Vagina (tissue), 2 donors: ENCODE measurements around the gene UNC45A. TPM values are rescaled to one million over a fixed set of nuclear protein-coding genes. Genes with fewer than 3 reads are reported as not detected.
A peak's percentile ranks its signal among the peaks of the same experiment; 100 is the strongest.

ENCODE experiments used
- DNase-seq, 2 donors: peaks; one replicate each; pipeline ENCODE4 v3.0.0-alpha.2; 2017; ENCODE audit errors: extremely low spot score in 2 of 2
- H3K27ac ChIP-seq: fragments of 200-600 bp; sonication (generic); one replicate; pipeline ENCODE4 v1.5.1; 2019
- H3K27me3 ChIP-seq: fragments of 200-600 bp; sonication (generic); one replicate; pipeline ENCODE4 v1.5.1; 2019
- H3K36me3 ChIP-seq, 2 donors: fragments of 200-600 bp; sonication (generic); one replicate each; pipeline ENCODE4 v1.5.1; 2017 to 2019
- H3K4me1 ChIP-seq: fragments of 200-600 bp; sonication (generic); one replicate; pipeline ENCODE4 v1.5.1; 2019
- H3K4me3 ChIP-seq, 2 donors: fragments of 200-600 bp; sonication (generic); 1 replicate in 1 of 2; 2 replicates in 1 of 2; pipeline ENCODE4 v1.5.1; 2016 to 2019
- H3K9me3 ChIP-seq: fragments of 200-600 bp; sonication (generic); one replicate; pipeline ENCODE4 v1.5.1; 2019
- POLR2A ChIP-seq, 2 donors: fragments of 450-650 bp; IDR thresholded peaks; one replicate each; pipeline ENCODE4 v1.6.1; 2017; ENCODE audit warnings: antibody characterized with exemption in 2 of 2, mild to moderate bottlenecking in 2 of 2, moderate library complexity in 2 of 2
- POLR2AphosphoS5 ChIP-seq, 2 donors: sonication (generic); formaldehyde crosslinking; IDR thresholded peaks; one replicate each; pipeline ENCODE4 v1.9.0; 2017; ENCODE audit warnings: antibody characterized with exemption in 2 of 2, mild to moderate bottlenecking in 2 of 2, low read depth in 1 of 2; ENCODE audit not compliant: insufficient read depth in 1 of 2
- intact Hi-C: fragments of 100-400 bp; cut with DNase I; formaldehyde crosslinking; loops from one replicate; pipeline ENCODE4 v1.15.1; 2023
- total RNA-seq: library from RNA; depleted of rRNA; stranded (reverse); fragments of >200 nt; gene quantifications from one replicate; pipeline ENCODE4 v1.2.3, GENCODE V29; 2016
- TF ChIP-seq, protein P1 (sequence below), 3 experiments: fragments of 450-650 bp in 2 of 3; fragments of 200-600 bp in 1 of 3; sonication (generic) in 1 of 3; IDR thresholded peaks; one replicate each; pipeline ENCODE4 v1.5.1; 2017 to 2019; ENCODE audit warnings: antibody characterized with exemption in 3 of 3, mild to moderate bottlenecking in 2 of 3, moderate library complexity in 2 of 3

The UNC45A gene
- 62.1 TPM for total RNA-seq

DNA sequence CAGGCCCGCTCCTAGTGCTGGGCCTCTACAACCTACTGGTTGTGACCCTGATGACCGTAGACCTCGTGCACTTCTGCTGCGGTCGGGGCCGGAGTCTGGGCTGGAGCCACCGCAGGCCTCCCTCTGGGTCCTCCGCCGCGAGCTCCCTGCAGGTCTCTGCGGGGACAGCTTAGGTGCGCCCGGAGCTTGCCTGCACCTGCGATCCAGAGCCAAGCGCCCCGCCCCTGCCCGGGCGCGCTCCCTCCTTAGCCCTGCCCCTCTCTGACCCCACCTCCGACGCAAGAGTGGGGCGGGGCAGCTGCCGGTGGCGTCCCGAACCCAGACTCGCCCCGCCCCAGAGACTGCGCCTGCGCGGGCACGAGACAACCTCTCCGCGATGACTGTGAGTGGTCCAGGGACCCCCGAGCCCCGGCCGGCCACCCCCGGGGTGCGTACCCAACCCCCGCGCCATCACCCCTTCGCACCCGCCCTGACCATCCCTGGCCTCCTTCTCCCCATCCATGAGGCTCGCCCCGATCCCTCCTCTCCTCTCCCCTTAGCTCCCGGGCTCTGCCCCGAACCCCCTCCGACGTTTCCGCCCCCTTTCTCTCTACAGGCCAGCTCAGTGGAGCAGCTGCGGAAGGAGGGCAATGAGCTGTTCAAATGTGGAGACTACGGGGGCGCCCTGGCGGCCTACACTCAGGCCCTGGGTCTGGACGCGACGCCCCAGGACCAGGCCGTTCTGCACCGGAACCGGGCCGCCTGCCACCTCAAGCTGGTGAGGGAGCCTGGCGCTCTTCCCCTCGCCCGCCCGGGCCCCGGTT lies at the start of gene UNC45A:
UNC45A (plus strand) TSS at position 337 of the 803 bp plus-strand sequence; CDS start at position 377, 40 bp downstream.
- Histone ChIP-seq H3K4me1 (peaks cover 55% of the 10 kb centered on the region), H3K27me3 (no peaks in the 10 kb centered on the region), H3K4me3 (peak within 1 kb of the TSS; percentile 62 to 84), H3K9me3 (no peaks in the 10 kb centered on the region), H3K36me3 (peaks cover 0 to 17% of the 10 kb centered on the region in 2 donors), H3K27ac (peak within 1 kb of the TSS; percentile 91)
- peak; percentile 71 to 90 for TF ChIP-seq POLR2AphosphoS5 (IDR thresholded peaks at IDR 0.05; ENCODE audit: insufficient read depth in 1 of 2, low read depth in 1 of 2)
- peak in 1 of 2 donors; percentile 29 for TF ChIP-seq POLR2A (IDR thresholded peaks at IDR 0.05)
- TF ChIP-seq, protein P1, sequence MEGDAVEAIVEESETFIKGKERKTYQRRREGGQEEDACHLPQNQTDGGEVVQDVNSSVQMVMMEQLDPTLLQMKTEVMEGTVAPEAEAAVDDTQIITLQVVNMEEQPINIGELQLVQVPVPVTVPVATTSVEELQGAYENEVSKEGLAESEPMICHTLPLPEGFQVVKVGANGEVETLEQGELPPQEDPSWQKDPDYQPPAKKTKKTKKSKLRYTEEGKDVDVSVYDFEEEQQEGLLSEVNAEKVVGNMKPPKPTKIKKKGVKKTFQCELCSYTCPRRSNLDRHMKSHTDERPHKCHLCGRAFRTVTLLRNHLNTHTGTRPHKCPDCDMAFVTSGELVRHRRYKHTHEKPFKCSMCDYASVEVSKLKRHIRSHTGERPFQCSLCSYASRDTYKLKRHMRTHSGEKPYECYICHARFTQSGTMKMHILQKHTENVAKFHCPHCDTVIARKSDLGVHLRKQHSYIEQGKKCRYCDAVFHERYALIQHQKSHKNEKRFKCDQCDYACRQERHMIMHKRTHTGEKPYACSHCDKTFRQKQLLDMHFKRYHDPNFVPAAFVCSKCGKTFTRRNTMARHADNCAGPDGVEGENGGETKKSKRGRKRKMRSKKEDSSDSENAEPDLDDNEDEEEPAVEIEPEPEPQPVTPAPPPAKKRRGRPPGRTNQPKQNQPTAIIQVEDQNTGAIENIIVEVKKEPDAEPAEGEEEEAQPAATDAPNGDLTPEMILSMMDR (IDR thresholded peaks at IDR 0.05) = peak in 1 of 3 experiments; percentile 15
- intact Hi-C loops = no loop called here
- DNase-seq = no peak

DNA sequence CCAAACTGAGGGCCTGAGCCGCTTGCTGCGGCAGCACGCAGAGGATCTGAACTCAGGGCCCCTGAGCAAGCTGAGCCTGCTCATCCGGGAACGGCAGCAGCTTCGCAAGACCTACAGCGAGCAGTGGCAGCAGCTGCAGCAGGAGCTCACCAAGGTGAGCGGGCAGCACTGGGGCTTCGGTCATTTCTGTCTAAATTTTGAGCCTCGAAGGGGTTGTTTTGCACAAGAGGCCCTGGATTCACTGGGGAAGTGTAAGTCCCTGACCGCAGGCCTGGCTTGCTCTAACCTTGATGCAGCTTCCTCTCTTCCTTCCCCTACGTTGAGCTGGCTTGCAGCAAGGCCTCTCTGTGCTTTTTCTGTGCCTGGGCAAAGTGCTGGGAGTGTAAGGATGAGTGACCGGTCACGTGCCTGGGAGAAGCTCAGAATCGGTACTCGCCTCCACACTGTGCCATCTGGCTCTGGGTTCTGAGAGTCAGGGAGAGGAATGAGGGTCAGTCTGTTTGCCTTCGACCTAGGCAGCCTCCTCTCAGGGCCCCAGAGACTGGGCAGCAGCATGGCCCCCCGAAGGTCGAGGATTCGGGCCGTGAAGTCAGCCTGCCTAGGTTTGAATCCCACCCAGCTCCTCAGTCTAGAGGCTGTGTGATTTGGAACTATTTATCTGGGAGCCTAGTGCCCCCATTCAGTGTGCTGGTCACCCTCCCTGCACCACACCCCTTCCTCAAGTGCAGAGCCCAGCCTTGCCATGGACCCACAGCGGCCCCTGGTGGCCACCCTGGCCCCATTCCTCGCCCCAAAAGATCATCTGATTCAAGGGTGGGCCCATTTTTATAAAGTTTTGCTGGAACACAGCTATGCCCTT lies 49.4 kb upstream of the UNC45A start:
- Histone ChIP-seq H3K27me3 (no peaks in the 10 kb centered on the region), H3K4me3 (peak overlapping the region; percentile 57 to 72), H3K27ac (peak overlapping the region; percentile 97), H3K9me3 (no peaks in the 10 kb centered on the region), H3K4me1 (peaks cover 36% of the 10 kb centered on the region), H3K36me3 (peaks cover 0 to 32% of the 10 kb centered on the region in 2 donors)
- no peak for DNase-seq
- TF ChIP-seq POLR2AphosphoS5 (IDR thresholded peaks at IDR 0.05; ENCODE audit: insufficient read depth in 1 of 2, low read depth in 1 of 2) (peak in 1 of 2 donors; percentile 32), POLR2A (IDR thresholded peaks at IDR 0.05) (no peak)
- TF ChIP-seq, protein P1 (IDR thresholded peaks at IDR 0.05) = peak; percentile 92 to 98 (median 98)
- intact Hi-C loops = loop anchor here (2.0 to 10.0 kb wide), 2 partner anchors 171 to 237 kb away; partner anchors contain the start of gene BLM

GRCh38 chr15:90886291-90886614 lies 48.8 kb upstream of the UNC45A start:
- no peak for TF ChIP-seq POLR2AphosphoS5 (IDR thresholded peaks at IDR 0.05; ENCODE audit: insufficient read depth in 1 of 2, low read depth in 1 of 2)
- no peak for TF ChIP-seq POLR2A (IDR thresholded peaks at IDR 0.05)
- TF ChIP-seq, protein P1 (IDR thresholded peaks at IDR 0.05) = no peak
- Histone ChIP-seq H3K4me3 (no peak overlapping the region), H3K9me3 (no peaks in the 10 kb centered on the region), H3K4me1 (peaks cover 36% of the 10 kb centered on the region), H3K36me3 (peaks cover 0 to 32% of the 10 kb centered on the region in 2 donors), H3K27ac (peak overlapping the region; percentile 97), H3K27me3 (no peaks in the 10 kb centered on the region)
- DNase-seq = no peak
- intact Hi-C loops = loop anchor here (10.0 kb wide), 1 partner anchor 171 kb away; the partner anchor contains the start of gene BLM

DNA sequence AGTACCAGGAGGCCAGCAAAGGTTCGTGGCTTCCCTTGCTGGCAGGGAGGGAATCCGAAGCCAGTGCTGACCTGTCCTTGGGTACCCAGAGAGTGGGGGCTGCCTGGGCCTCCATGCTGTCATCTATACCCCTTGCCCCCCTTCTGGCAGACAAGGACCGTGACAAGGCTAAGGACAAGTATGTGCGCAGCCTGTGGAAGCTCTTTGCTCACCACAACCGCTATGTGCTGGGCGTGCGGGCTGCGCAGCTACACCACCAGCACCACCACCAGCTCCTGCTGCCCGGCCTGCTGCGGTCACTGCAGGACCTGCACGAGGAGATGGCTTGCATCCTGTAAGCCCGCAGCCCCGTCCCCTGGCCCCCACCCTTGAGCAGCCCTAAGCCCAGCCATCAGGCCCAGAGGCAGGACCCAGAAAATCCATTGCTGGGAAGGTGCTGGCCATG lies 48.0 kb upstream of the UNC45A start:
- TF ChIP-seq, protein P1 (IDR thresholded peaks at IDR 0.05) = no peak
- TF ChIP-seq POLR2AphosphoS5 (IDR thresholded peaks at IDR 0.05; ENCODE audit: insufficient read depth in 1 of 2, low read depth in 1 of 2) (no peak), POLR2A (IDR thresholded peaks at IDR 0.05) (no peak)
- peak overlapping the region; percentile 97 for H3K27ac ChIP-seq

More for the DNA sequence above, 48.0 kb upstream of the UNC45A start:
- no peaks in the 10 kb centered on the region for H3K9me3 ChIP-seq
- H3K4me1 ChIP-seq = peaks cover 36% of the 10 kb centered on the region
- no peaks in the 10 kb centered on the region for H3K27me3 ChIP-seq
- DNase-seq = no peak
- H3K36me3 ChIP-seq = peaks cover 0 to 32% of the 10 kb centered on the region in 2 donors
- intact Hi-C loops = loop anchor here (10.0 kb wide), 1 partner anchor 172 kb away; the partner anchor contains the start of gene BLM
- no peak overlapping the region for H3K4me3 ChIP-seq
